GM10266 (cell line): ENCODE measurements around the gene LCLAT1.

Experiments
- DNase-seq: peaks from one replicate; pipeline ENCODE4 v3.0.0; 2012; ENCODE audit errors: extremely low spot score
- TF ChIP-seq, protein P1 (sequence below): IDR thresholded peaks from 2 replicates; pipeline ENCODE4 v1.5.1; 2012; ENCODE audit warnings: mild to moderate bottlenecking, low read depth; ENCODE audit not compliant: control insufficient read depth, insufficient read depth; ENCODE audit errors: missing control alignments

The LCLAT1 gene

DNA sequence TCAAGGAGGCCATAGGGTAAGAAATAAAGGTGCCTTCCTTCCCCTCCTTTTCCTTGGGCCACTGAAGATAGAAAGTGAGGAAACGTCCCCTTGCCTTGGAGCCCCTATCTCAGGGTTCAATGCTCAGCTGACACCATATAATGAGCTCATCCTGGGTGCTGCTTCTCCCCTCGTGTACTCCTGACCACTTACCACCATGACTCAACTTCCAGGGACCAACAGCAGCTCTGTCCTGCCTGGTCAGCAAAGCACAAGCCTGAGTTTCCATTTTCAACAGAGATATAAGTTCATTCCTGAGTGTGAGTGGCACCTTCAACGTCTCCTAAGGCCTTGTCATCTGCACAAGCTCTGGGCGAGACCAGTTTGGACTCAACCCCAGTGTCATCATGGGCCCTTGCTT lies 209.0 kb downstream of the LCLAT1 start:
- TF ChIP-seq, protein P1, sequence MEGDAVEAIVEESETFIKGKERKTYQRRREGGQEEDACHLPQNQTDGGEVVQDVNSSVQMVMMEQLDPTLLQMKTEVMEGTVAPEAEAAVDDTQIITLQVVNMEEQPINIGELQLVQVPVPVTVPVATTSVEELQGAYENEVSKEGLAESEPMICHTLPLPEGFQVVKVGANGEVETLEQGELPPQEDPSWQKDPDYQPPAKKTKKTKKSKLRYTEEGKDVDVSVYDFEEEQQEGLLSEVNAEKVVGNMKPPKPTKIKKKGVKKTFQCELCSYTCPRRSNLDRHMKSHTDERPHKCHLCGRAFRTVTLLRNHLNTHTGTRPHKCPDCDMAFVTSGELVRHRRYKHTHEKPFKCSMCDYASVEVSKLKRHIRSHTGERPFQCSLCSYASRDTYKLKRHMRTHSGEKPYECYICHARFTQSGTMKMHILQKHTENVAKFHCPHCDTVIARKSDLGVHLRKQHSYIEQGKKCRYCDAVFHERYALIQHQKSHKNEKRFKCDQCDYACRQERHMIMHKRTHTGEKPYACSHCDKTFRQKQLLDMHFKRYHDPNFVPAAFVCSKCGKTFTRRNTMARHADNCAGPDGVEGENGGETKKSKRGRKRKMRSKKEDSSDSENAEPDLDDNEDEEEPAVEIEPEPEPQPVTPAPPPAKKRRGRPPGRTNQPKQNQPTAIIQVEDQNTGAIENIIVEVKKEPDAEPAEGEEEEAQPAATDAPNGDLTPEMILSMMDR: no peak
- no peak for DNase-seq

DNA sequence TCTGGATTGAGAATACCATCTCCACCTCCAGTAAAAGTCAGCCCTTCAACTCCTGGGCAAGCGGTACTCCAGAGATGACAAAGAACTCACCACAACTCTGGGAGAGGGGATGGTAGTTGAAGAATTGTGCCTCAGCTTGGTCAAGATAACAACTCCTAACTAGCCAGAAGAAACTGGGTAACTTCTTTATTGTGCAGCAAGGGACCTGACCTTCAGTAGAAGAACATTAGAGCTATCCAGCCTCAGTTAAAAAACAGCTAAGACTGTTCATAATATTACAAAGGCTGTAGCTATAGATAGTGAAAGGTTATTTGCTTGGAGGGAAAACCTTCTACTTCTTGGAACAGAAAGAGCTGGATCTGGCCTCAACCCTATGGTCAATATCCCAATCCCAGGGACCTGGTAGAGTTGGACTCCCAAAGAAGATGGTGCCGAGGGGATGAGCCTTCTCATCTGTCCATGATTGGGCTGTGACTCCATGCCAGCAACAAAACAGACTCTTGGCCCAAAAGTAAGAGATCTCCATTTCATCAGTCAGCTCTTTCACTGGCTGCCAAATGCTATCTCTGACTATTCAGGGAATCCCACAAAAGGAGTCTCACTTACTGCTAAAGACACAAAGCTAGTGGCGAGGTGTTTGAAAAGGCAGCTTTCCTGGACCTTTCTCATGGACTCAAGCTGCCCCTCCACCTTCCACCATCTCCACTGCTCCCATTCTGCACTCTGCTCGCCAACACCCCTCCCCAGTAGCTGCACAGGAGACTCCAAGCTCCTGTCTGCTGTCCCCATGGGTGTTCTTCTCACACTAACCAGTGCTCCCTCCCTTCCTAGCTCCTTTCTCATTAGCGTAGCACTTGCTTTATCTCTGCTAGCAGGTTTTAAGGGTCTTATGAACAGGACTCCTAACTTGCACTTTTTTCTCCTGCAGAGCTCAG lies 214.4 kb downstream of the LCLAT1 start:
- no peak for DNase-seq
- TF ChIP-seq, protein P1: no peak

DNA sequence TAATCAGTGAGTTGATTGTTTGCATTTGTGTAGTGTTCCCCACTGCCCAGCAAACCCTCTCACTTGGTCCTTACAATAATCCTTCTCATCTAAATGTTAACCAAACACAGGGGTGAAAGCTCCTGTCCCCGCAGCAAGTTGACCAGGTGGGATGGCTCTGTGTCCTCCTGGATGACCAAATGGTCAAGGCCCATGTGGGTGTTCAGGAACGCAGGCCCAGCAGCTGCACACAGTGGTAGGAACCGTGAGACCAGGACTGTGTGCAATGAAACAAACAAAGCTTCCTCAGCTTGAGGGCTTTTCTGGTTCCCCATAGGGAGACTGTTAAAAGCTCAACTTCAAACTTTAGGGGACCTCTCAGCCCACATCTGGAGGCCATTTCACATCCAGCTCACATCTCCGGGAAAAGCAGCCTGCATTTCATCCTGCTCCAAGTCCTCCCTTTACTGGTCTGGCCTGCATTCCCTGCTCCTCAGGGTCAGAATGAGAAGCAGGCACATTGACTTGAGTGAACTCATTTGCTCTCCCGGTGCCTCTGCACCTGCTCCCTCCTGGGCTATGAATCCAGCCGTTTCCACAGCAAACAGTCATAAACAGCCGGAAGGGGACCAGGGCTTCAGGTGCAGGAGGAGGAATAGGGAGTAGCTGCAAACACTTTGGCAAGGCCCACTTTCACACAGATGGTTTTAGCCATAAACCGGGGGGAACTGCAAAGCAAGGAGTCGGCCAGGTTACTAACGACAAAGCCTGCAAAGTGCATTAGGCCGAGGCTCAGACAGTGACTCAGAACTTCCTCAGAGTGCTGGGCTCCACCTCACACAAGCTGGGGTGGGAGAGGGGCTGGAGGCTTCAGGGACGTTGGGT lies 215.5 kb downstream of the LCLAT1 start:
- no peak for DNase-seq
- TF ChIP-seq, protein P1: no peak

DNA sequence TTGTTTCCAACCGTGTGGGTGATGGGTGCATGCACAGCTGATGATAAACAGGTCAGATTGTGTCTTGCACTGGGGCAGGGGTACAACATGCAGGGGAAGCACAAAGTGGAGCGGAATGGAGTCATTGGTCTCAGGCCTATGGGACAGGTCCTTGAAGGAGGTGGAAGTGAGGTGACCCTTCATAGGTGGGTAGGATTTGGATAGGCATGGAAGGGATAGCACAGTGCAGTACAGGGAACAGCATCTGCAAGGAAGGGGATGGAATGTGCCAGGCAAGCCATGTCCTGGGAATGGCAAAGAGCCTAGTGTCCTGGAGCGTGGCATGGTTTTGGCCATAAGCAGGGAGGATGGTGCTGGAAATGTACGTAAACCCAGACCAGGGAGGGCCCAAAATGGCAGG lies 216.3 kb downstream of the LCLAT1 start:
- DNase-seq: no peak
- TF ChIP-seq, protein P1: no peak

DNA sequence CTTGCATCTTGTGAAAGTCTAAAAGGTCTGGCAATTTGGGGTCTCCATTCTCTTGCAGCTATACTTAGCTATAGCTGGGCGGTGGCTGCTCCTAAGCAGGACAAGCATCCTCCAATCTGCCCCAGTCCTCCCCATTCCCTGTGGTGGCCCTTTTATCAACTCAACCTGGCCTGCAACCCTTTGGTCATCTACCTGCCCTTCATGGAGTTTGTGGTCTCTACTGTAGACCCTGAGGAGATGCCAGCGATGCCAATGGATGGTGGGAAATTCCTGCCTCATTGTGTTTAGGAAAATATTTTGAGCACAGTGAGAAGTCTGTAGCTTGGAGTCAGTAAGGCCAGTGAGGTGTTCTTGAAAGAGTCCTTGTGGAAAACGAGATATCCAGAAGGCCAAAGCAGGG lies 216.8 kb downstream of the LCLAT1 start:
- TF ChIP-seq, protein P1: no peak

DNA sequence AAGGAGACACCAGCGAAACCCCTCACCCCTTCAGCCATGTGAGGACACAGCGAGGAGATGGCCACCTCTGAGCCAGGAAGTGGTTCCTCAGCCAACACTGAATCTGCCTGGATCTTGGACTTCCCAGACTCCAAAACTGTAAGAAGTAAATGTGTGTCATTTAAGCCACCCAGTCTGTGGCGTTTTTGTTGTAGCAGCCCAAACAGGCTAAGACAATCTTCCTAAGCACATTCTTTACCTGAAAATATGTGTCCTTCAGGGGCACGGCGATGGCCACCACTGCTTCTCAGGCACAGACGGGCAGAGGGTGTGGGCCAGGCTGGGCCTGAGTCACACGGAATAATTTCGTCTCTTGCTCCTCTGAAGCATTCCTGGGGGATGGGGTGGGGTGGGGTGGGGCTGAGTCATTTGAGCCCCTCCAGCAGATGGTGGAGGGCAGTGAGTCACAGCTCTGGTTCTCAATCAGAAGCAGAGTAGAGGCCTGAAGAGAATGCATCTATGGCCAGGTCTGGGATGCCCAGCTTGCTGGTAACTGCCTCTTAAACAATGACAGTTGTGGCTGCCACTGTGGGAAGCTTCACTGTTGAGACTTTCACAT lies 217.8 kb downstream of the LCLAT1 start:
- DNase-seq: no peak
- TF ChIP-seq, protein P1: no peak

More for the DNA sequence above, 216.8 kb downstream of the LCLAT1 start:
- DNase-seq: no peak
